Kidney (tissue), 14 donors: ENCODE measurements around the gene GRIA1. TPM values are rescaled to one million over a fixed set of nuclear protein-coding genes. Genes with fewer than 3 reads are reported as not detected.

Experiments used
- DNase-seq, 5 donors: peaks; one replicate each; pipeline ENCODE4 v3.0.0-alpha.2; 2013 to 2020
- FAIRE-seq: peaks from 2 replicates; lab custom pipeline; 2012; peaks lifted over from hg19 to GRCh38; lab: Jason Lieb, UNC
- H3K27ac ChIP-seq, 2 donors: one replicate each; pipeline ENCODE4 v1.7.0; 2013; ENCODE audit warnings: low read depth in 2 of 2, low read length in 2 of 2, inconsistent platforms in 1 of 2
- H3K27me3 ChIP-seq: one replicate; pipeline ENCODE4 v1.7.1; 2013; ENCODE audit warnings: low read length, inconsistent platforms; ENCODE audit not compliant: control insufficient read depth, insufficient read depth
- H3K36me3 ChIP-seq, 3 donors: one replicate each; pipeline versions ENCODE4 v1.7.0 to v1.7.1; 2013; ENCODE audit warnings: low read length in 3 of 3, control low read depth in 1 of 3, inconsistent platforms in 1 of 3; ENCODE audit not compliant: insufficient read depth in 3 of 3, control insufficient read depth in 2 of 3
- H3K4me1 ChIP-seq, 3 donors: one replicate each; pipeline versions ENCODE4 v1.7.0 to v1.7.1; 2013; ENCODE audit warnings: low read length in 3 of 3, inconsistent platforms in 1 of 3, low read depth in 1 of 3; ENCODE audit not compliant: control insufficient read depth in 2 of 3, insufficient read depth in 2 of 3
- H3K4me3 ChIP-seq, 3 donors: one replicate each; pipeline versions ENCODE4 v1.7.0 to v1.8.1; 2013; ENCODE audit warnings: low read length in 3 of 3, control low read depth in 1 of 3, inconsistent platforms in 1 of 3
- H3K9ac ChIP-seq, 3 donors: one replicate each; pipeline versions ENCODE4 v1.7.0 to v1.7.1; 2013; ENCODE audit warnings: low read length in 3 of 3, control low read depth in 1 of 3, inconsistent platforms in 1 of 3
- H3K9me3 ChIP-seq, 3 donors: one replicate each; pipeline versions ENCODE4 v1.7.0 to v1.7.1; 2013; ENCODE audit warnings: low read length in 3 of 3, control low read depth in 1 of 3, inconsistent platforms in 1 of 3; ENCODE audit not compliant: control insufficient read depth in 2 of 3, insufficient read depth in 1 of 3
- CTCF ChIP-seq: IDR thresholded peaks from 3 replicates; pipeline ENCODE4 v1.5.1; 2012; ENCODE audit warnings: mild to moderate bottlenecking, moderate library complexity, borderline replicate concordance; ENCODE audit not compliant: insufficient read depth; ENCODE audit errors: extremely low read depth
- intact Hi-C: fragments of 100-400 bp; cut with DNase I; formaldehyde crosslinking; loops from one replicate; pipeline ENCODE4 v1.11.1; 2022
- polyA plus RNA-seq: library from polyadenylated mRNA; stranded (reverse); fragments of 350-450 nt; fragmentation: Illumina TruSeq; extraction: RNeasy Lipid Tissue Mini Kit (QIAGEN cat#74804); gene quantifications from one replicate; pipeline ENCODE4 v1.2.3, GENCODE V29; 2014; ENCODE audit warnings: low read depth, low replicate concordance; ENCODE audit not compliant: insufficient read depth
- total RNA-seq: library from RNA; stranded (reverse); fragmentation: NEBNext Ultra II Directional; extraction: Animal tissue kit (Norgen Biotek cat#: 25700); gene quantifications from one replicate; pipeline ENCODE4 v1.2.1, GENCODE V29; 2021
- donor health status: control.
- donor health status: control.
- donor health status: control.
- donor health status: control.
- donor health status: control.
- donor health status: DM: yes; HTN: yes; CAD: no.
- donor health status: Normal renal cell carcinoma (clear cell type).

The GRIA1 gene
- total and polyA plus RNA-seq, 2 donors from 2014 or later, result 0.50 TPM; not detected in 1

GRCh38 chr5:153459051-153459743, 31.3 kb upstream of the GRIA1 start:
- H3K27ac ChIP-seq, result no peak overlapping the region
- FAIRE-seq (no peak), DNase-seq (no peak)
- no peak for TF ChIP-seq CTCF
- H3K36me3 ChIP-seq, result no peaks in the 10 kb centered on the region
- no peaks in the 10 kb centered on the region for H3K9me3 ChIP-seq
- no peaks in the 10 kb centered on the region for H3K27me3 ChIP-seq
- H3K9ac ChIP-seq, result no peak overlapping the region
- intact Hi-C loops, result no loop called here
- H3K4me3 ChIP-seq, result no peak overlapping the region
- no peaks in the 10 kb centered on the region for H3K4me1 ChIP-seq

- no peak overlapping the region for H3K4me3 ChIP-seq
- DNase-seq (no peak), FAIRE-seq (no peak)
- H3K27me3 ChIP-seq, result no peaks in the 10 kb centered on the region
- H3K36me3 ChIP-seq, result no peaks in the 10 kb centered on the region
- no peak overlapping the region for H3K9ac ChIP-seq
- H3K4me1 ChIP-seq, result no peaks in the 10 kb centered on the region
- no peak for TF ChIP-seq CTCF
- no peaks in the 10 kb centered on the region for H3K9me3 ChIP-seq
- intact Hi-C loops, result no loop called here
- no peak overlapping the region for H3K27ac ChIP-seq
Measured at GRCh38 chr5:153460421-153460820, 30.0 kb upstream of the GRIA1 start.

- intact Hi-C loops, result no loop called here
- Histone ChIP-seq H3K27me3 (no peaks in the 10 kb centered on the region), H3K4me1 (no peaks in the 10 kb centered on the region), H3K9ac (no peak overlapping the region), H3K4me3 (no peak overlapping the region), H3K9me3 (no peaks in the 10 kb centered on the region), H3K36me3 (no peaks in the 10 kb centered on the region), H3K27ac (no peak overlapping the region)
- FAIRE-seq (no peak), DNase-seq (no peak)
- no peak for TF ChIP-seq CTCF
Measured at GRCh38 chr5:153461341-153461740, 29.1 kb upstream of the GRIA1 start.
